ENCODE results near the gene SLC6A20. TPM values are rescaled to one million over a fixed set of nuclear protein-coding genes. Genes with fewer than 3 reads are reported as not detected.
A peak's percentile ranks its signal among the peaks of the same experiment; 100 is the strongest.

The SLC6A20 gene
- total RNA-seq, 2 experiments from 2014 or later = not detected

- ATAC-seq (peak; percentile 48), DNase-seq (no peak)
- Mint-ChIP-seq H3K9me3 (no peaks in the 10 kb centered on the region), H3K27ac (peak overlapping the region; percentile 83), H3K4me1 (ENCODE audit: low read depth) (peaks cover 15% of the 10 kb centered on the region), H3K36me3 (ENCODE audit: low read depth) (no peaks in the 10 kb centered on the region), H3K4me3 (peak overlapping the region; percentile 90), H3K27me3 (no peaks in the 10 kb centered on the region)
- intact Hi-C loops (cut with micrococcal nuclease) = loop anchor here (5.0 kb wide), 1 partner anchor 79 kb away; no protein-coding TSS in a partner anchor
- ChIA-PET CTCF (interaction anchor here (0.8 to 2.0 kb wide), 9 partner anchors 15 to 237 kb away, joined by 3 to 11 read pairs (median 3); no protein-coding TSS in a partner anchor), POLR2A (interaction anchor here (0.9 to 1.1 kb wide), 4 partner anchors 9 to 70 kb away, joined by 3 read pairs; no protein-coding TSS in a partner anchor)
- TF ChIP-seq CTCF (IDR thresholded peaks at IDR 0.05) = no peak
Observed at GRCh38 chr3:45841420-45841756, 45.1 kb upstream of the SLC6A20 start.

- intact Hi-C loops (cut with micrococcal nuclease) = no loop called here
- H3K27me3 Mint-ChIP-seq = no peaks in the 10 kb centered on the region
- TF ChIP-seq CTCF (IDR thresholded peaks at IDR 0.05) = no peak
- ATAC-seq (no peak), DNase-seq (no peak)
- H3K9me3 Mint-ChIP-seq = no peaks in the 10 kb centered on the region
- no peak overlapping the region for H3K27ac Mint-ChIP-seq
- H3K4me3 Mint-ChIP-seq = no peak overlapping the region
- ChIA-PET CTCF (no interaction called here), POLR2A (no interaction called here)
- H3K4me1 Mint-ChIP-seq (ENCODE audit: low read depth) = peaks cover 15% of the 10 kb centered on the region
- peaks cover 4% of the 10 kb centered on the region for H3K36me3 Mint-ChIP-seq (ENCODE audit: low read depth)
Observed at GRCh38 chr3:45838466-45838865, 42.1 kb upstream of the SLC6A20 start.

- H3K36me3 Mint-ChIP-seq (ENCODE audit: low read depth) = peaks cover 9% of the 10 kb centered on the region
Observed at GRCh38 chr3:45832699-45833098, 36.4 kb upstream of the SLC6A20 start.

GRCh38 chr3:45830121-45830520 is 33.8 kb upstream of the SLC6A20 start:
- no peaks in the 10 kb centered on the region for H3K9me3 Mint-ChIP-seq
- ChIA-PET POLR2A (no interaction called here), CTCF (no interaction called here)
- H3K4me3 Mint-ChIP-seq = no peak overlapping the region
- H3K27ac Mint-ChIP-seq = no peak overlapping the region
- DNase-seq (no peak), ATAC-seq (no peak)
- peaks cover 10% of the 10 kb centered on the region for H3K36me3 Mint-ChIP-seq (ENCODE audit: low read depth)
- intact Hi-C loops (cut with micrococcal nuclease) = no loop called here
- TF ChIP-seq CTCF (IDR thresholded peaks at IDR 0.05) = no peak
- peaks cover 12% of the 10 kb centered on the region for H3K4me1 Mint-ChIP-seq (ENCODE audit: low read depth)
- no peaks in the 10 kb centered on the region for H3K27me3 Mint-ChIP-seq

More at GRCh38 chr3:45832699-45833098, 36.4 kb upstream of the SLC6A20 start:
- no peak overlapping the region for H3K27ac Mint-ChIP-seq
- H3K27me3 Mint-ChIP-seq = no peaks in the 10 kb centered on the region
- POLR2A ChIA-PET = interaction anchor here (0.9 kb wide), 1 partner anchor 11 kb away, joined by 3 read pairs; no protein-coding TSS in a partner anchor
- H3K4me1 Mint-ChIP-seq (ENCODE audit: low read depth) = no peaks in the 10 kb centered on the region
- DNase-seq (peak; percentile 18), ATAC-seq (peak; percentile 27)
- no peaks in the 10 kb centered on the region for H3K9me3 Mint-ChIP-seq
- intact Hi-C loops (cut with micrococcal nuclease) = no loop called here
- H3K4me3 Mint-ChIP-seq = no peak overlapping the region
- CTCF ChIA-PET = interaction anchor here (0.6 to 3.4 kb wide), 8 partner anchors 11 to 247 kb away, joined by 3 to 23 read pairs (median 3); no protein-coding TSS in a partner anchor
- no peak for TF ChIP-seq CTCF (IDR thresholded peaks at IDR 0.05)

GRCh38 chr3:45826908-45827307 is 30.6 kb upstream of the SLC6A20 start:
- Mint-ChIP-seq H3K27ac (no peak overlapping the region), H3K4me3 (no peak overlapping the region), H3K9me3 (no peaks in the 10 kb centered on the region), H3K27me3 (no peaks in the 10 kb centered on the region), H3K36me3 (ENCODE audit: low read depth) (peaks cover 9% of the 10 kb centered on the region), H3K4me1 (ENCODE audit: low read depth) (peaks cover 12% of the 10 kb centered on the region)
- no peak for DNase-seq
- intact Hi-C loops (cut with micrococcal nuclease) = no loop called here
- TF ChIP-seq CTCF (IDR thresholded peaks at IDR 0.05) = no peak
- POLR2A ChIA-PET = interaction anchor here (1.1 kb wide), 1 partner anchor 264 kb away, joined by 3 read pairs; no protein-coding TSS in a partner anchor
- CTCF ChIA-PET = interaction anchor here (1.2 to 2.3 kb wide), 4 partner anchors 10 to 20 kb away, joined by 4 to 7 read pairs (median 6); partner anchors contain the start of gene LZTFL1
- no peak for ATAC-seq

All from activated CD8-positive, alpha-beta T cell treated with anti-CD3 and anti-CD28 coated beads for 36 hours (primary cell).